GM19372 (cell line): ENCODE results near the gene FIBCD1.
A peak's percentile ranks its signal among the peaks of the same experiment; 100 is the strongest.
"Not testable (repeated sequence)": the region's sequence is repeated elsewhere in the genome, so short reads cannot be mapped to it uniquely, and the experiment has no call there.

Experiments
- ATAC-seq: cut with Tn5 transposase; IDR thresholded peaks from one replicate; pipeline ENCODE4 v1.9.1; 2021; ENCODE audit warnings: mild to moderate bottlenecking, low read depth, moderate library complexity; ENCODE audit not compliant: unreplicated experiment

Gene FIBCD1

DNA sequence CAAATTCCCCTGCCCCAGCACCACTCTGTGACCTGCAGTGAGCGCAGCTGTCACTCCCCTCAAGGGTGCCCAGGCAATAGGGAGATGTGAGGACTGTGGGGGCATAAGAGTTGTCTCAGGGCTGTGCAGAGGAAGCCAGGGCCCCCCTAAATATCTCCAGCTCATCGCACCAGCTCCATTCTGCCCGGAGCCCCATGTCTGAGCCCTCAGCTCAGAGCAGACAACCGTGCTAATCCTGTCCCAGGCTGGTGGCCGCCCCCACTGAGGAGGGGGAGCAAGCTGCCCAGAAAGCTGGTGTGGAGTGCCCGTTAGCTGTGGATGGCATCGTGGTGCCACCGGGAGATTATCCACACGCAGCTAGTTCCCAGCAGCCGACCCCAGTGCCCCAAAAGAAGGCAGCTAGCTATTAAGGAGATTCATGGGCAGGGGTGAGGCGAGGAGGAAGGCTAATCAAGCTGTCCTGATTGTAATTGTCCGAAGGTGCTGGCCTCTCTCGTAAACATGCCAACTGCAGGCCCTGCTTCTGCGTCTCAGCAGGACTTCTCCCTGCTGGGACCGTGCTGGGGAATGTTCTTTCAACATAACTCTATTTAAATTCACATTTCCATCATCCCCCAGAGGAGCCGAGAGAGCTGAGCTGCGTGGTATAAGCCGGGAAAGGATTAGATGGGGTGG lies 17.0 kb upstream of the FIBCD1 start:
- ATAC-seq, result no peak

- ATAC-seq, result not testable (repeated sequence)
Measured at GRCh38 chr9:130954925-130955324, 15.9 kb upstream of the FIBCD1 start.

GRCh38 chr9:130954317-130954716 lies 15.3 kb upstream of the FIBCD1 start:
- ATAC-seq, result no peak

DNA sequence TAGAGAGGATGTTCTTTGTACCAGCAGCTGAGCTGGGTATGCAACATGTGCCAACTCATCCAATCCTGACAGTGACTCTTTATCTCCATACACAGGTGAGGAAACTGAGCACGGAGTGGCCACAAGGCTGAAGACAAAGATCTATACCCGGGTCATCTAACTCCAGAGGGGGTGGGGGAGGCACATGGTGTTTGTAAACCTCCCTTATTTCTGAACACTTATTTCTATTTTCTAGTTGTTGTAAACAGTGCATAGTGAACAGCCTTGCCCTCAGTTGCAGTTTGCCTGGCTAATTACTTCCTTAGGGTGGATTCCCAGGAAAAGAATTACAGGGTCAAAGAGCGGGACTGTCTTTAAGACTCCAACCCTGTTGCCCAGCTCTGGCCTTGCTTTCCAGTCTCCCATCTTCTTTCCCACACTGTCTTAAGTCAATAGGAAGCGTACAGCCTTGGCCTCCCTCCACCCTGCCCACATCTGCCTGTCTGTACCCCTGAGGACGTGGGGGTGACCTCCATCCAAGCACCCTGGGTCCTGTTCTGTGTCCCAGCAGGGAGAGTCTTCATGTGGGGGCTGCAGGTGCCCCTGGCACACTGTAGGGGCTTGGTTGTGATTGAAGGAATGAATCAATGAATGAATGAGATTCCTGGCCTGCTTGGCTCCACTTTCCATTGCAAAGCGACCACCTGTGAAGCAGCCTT lies 13.2 kb upstream of the FIBCD1 start:
- no peak for ATAC-seq

GRCh38 chr9:130950039-130950311 lies 10.9 kb upstream of the FIBCD1 start:
- ATAC-seq, result no peak

DNA sequence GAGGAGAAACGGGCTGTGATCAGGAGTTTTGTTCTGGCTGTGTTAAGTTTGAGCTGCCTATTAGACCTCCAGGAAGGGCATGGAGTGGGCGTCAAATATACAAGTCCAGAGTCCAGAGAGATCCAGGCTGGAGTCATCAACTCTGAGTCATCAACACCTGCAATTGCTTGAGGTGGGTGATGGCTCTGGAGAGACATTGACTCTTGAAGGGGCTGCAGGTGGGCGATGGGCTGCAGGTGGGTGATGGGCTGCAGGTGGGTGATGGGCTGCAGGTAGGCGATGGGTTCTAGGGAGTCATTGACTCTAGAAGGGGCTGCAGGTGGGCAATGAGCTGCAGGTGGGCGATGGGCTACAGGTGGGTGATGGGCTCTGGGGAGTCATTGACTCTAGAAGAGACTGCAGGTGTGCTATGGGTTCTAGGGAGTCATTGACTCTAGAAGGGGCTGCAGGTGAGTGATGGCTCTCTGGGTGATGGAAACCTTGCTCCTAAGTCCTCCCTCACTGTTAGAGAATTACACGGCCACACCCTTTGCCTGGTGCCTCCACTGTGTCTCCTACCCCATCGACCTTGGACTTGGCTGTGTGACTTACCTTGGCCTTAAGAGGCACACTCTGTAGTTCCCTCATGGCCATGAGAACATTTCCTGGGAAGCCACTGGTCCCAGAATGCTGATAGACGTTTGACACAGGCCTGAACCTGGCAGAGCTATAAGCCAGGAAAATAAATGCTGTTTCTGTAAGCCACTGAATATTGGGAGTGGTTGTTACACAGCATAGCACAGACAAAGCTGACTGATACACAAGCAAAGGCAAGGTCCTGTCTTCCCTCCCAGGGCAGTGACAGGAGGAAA lies 10.4 kb upstream of the FIBCD1 start:
- no peak for ATAC-seq

DNA sequence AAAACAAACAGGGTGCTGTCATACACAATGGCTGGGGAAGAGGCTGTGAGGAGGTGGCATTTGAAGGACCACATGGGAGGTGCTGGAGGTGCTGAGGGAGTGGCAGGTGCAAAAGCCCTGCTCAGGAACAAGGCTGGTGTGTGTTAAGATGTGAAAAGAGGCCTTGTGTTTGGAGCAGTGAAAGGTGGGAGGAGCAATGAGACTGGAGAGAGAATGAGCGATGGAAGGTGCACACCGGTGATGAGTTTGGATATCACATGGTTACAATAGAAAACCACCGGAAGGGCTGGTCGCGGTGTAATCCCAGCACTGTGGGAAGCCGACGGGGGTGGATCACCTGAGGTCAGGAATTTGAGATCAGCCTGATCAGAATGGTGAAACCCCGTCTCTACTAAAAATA lies 9.2 kb upstream of the FIBCD1 start:
- no peak for ATAC-seq

- ATAC-seq, result no peak
Measured at GRCh38 chr9:130947618-130948140, 8.6 kb upstream of the FIBCD1 start.

GRCh38 chr9:130946766-130947617 lies 7.9 kb upstream of the FIBCD1 start:
- ATAC-seq, result no peak

- ATAC-seq, result no peak
Measured at GRCh38 chr9:130945173-130945572, 6.1 kb upstream of the FIBCD1 start.

GRCh38 chr9:130944510-130945058 lies 5.5 kb upstream of the FIBCD1 start:
- ATAC-seq, result no peak

DNA sequence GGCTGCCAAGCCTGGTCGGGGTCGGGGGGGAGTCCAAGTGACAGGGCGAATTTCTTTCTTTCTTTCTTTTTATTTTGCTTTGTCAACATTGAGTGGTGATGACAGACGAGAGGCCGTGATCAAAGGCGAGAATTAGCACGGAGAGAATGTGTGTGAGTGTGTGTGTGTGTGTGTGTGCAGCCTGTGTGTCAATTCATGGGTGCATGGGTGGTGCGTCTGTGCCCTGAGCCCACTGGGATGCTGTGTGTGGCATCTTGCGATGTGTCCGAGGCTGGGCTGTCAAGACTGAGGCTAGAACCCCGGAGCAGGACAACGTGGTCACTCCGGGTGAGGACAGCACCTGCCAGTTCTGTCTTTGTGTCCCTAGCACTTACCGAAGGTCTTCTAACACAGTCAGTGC lies 4.7 kb upstream of the FIBCD1 start:
- ATAC-seq, result no peak

DNA sequence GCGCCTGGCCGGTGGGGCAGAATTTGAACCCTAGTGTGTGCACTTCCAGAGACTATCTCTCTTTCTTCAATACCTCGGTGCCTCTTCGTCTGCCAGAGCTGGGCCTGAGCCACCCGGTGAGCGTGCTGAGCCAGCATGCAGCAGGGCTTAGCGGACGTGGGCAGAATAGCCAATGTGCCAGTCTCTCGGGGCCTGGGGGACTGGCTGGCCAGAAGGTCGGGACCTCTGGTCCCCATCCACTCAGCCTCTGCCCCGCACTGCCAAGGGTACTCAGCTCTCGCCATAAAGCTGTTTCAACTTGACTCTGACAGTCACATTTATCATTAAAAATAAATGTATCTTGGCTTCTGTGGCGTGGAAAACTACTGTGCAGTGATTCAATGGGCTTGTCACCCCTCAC lies 4.2 kb upstream of the FIBCD1 start:
- no peak for ATAC-seq

GRCh38 chr9:130942679-130943078 lies 3.6 kb upstream of the FIBCD1 start:
- ATAC-seq, result no peak

DNA sequence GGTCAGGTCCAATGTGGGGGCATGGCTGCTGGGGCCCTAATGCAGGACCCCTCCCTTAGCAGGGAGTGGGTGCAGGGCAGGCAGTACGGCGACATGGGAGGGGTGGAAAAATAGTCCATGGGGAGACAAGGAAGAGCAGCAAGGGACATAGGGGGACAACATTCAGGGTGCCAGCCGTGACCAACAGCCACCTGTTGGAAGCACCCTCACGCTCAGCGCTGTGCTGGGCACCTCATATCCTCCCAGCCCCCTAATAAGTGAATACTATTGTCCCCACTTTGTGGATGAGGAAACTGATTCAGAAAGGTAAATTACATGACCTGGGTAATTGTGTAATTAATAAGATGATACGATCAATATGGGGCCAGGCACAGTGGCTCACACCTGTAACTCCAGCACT lies 3.0 kb upstream of the FIBCD1 start:
- no peak for ATAC-seq

DNA sequence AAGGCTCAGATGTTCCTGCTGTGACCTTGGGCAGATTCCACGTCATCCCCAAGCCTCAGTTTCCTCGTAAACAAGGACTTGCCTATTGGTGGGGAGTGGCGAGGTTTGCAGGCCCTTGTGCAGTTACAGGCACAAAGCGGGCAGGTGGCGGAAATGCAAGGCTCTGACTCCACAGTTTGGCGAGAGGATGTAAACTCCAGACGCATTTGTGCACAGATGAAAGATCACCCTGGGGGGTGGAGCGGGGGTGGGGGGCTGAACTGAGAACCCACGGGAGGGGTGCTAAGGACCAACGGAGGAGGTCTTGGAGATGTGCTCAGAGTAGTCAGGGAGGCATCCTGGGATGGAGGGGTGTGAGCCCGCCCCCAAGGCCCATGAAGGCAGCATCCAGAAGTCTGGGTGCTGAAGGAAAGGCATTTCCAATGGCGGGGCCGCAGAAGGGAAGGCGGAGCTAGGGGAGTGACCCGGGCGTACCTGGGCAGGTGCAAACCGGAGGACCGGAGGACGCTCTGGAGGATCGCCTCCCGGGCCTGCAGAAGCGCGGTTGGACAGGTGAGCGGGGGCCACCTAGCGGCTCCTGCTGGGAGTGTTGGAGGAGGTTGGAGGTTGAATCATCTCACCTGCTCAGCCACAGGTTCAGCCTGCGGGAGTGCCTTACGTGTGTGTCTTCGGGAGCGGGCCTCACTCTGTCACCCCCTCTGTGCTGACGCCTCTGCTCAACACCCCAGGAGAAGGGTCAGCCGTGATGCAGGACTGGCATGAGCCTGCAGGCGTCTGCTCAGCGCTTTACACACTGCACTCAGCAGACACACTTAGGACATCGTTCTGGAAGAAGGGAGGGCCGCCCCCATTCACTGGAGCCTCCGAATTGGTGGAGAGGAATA lies 1.9 kb upstream of the FIBCD1 start:
- ATAC-seq, result peak; percentile 68

DNA sequence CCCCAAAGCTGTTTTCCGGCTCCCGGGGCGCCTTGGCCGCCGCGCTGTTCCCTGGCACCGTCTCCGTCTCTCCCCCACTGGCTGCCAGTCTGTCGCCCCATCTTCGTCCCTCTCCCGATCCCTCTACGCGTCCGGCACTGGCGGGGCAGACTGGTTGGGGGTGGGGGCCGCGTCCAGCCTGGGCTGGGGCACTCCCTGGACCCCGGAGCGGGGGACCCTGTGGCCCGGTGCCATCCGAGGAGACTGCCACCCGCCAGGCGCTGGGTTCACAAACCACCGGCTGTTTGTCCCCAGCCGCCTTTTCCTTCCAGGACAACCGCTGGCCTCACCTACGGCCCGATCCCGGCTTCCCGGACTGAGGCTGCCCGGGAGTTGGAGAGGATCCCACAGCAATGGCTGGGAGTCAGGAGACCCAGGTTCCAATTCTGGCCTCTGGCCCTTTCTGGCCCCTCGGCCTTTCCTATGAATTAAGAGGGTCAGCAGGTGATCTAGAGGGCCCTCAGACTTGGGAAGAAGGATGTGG lies 1.0 kb upstream of the FIBCD1 start:
- ATAC-seq, result no peak

- ATAC-seq, result no peak
Measured at GRCh38 chr9:130939405-130940026, 469 bp upstream of the FIBCD1 start.
